Vagina (tissue), 2 donors: Measurements from ENCODE around the gene RAB28. TPM values are rescaled to one million over a fixed set of nuclear protein-coding genes. Genes with fewer than 3 reads are reported as not detected.

Experiments
- DNase-seq, 2 donors: peaks; one replicate each; pipeline ENCODE4 v3.0.0-alpha.2; 2017; ENCODE audit errors: extremely low spot score in 2 of 2
- H3K27ac ChIP-seq: fragments of 200-600 bp; sonication (generic); one replicate; pipeline ENCODE4 v1.5.1; 2019
- H3K27me3 ChIP-seq: fragments of 200-600 bp; sonication (generic); one replicate; pipeline ENCODE4 v1.5.1; 2019
- H3K36me3 ChIP-seq, 2 donors: fragments of 200-600 bp; sonication (generic); one replicate each; pipeline ENCODE4 v1.5.1; 2017 to 2019
- H3K4me1 ChIP-seq: fragments of 200-600 bp; sonication (generic); one replicate; pipeline ENCODE4 v1.5.1; 2019
- H3K4me3 ChIP-seq, 2 donors: fragments of 200-600 bp; sonication (generic); 1 replicate in 1 of 2; 2 replicates in 1 of 2; pipeline ENCODE4 v1.5.1; 2016 to 2019
- H3K9me3 ChIP-seq: fragments of 200-600 bp; sonication (generic); one replicate; pipeline ENCODE4 v1.5.1; 2019
- POLR2A ChIP-seq, 2 donors: fragments of 450-650 bp; IDR thresholded peaks; one replicate each; pipeline ENCODE4 v1.6.1; 2017; ENCODE audit warnings: antibody characterized with exemption in 2 of 2, mild to moderate bottlenecking in 2 of 2, moderate library complexity in 2 of 2
- POLR2AphosphoS5 ChIP-seq, 2 donors: sonication (generic); formaldehyde crosslinking; IDR thresholded peaks; one replicate each; pipeline ENCODE4 v1.9.0; 2017; ENCODE audit warnings: antibody characterized with exemption in 2 of 2, mild to moderate bottlenecking in 2 of 2, low read depth in 1 of 2; ENCODE audit not compliant: insufficient read depth in 1 of 2
- intact Hi-C: fragments of 100-400 bp; cut with DNase I; formaldehyde crosslinking; loops from one replicate; pipeline ENCODE4 v1.15.1; 2023
- total RNA-seq: library from RNA; depleted of rRNA; stranded (reverse); fragments of >200 nt; gene quantifications from one replicate; pipeline ENCODE4 v1.2.3, GENCODE V29; 2016
- TF ChIP-seq, protein P1 (sequence below), 3 experiments: fragments of 450-650 bp in 2 of 3; fragments of 200-600 bp in 1 of 3; sonication (generic) in 1 of 3; IDR thresholded peaks; one replicate each; pipeline ENCODE4 v1.5.1; 2017 to 2019; ENCODE audit warnings: antibody characterized with exemption in 3 of 3, mild to moderate bottlenecking in 2 of 3, moderate library complexity in 2 of 3

Gene RAB28
- total RNA-seq, 1 donor from 2014 or later = 182 TPM

DNA sequence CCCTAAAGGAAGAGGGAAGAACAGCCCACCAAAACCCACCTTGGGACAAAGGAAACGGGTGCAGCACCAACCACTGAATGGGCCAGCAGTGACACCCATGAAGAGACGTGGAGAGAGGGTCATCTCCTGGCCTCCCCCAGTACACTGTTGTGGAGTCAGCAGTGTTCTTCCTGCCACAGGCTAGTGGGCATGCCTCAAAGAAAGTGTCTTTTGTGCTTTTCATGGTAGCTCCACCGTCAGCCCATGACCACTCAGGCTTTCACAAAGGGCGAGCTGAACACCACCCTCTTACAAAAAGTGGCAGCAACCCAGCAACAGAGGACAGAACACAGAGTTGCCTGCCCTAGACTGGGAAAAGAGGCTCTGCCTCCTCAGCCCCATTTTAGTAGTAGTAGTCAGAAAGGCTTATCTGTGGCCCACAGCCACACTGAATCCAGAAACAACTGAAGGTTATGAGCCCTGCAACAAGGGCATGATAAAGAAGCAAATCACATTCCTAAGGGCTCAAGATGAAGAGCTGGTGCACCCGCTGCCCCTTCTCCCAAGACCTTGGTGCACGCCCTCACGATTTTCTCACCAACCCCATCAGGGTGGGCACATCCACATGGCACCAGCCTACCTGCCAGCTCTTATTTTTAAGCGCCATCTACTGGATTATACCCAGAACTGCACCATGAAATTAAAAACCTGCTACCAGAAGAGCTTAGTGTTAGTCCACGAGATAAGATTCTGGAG, 53.1 kb downstream of the RAB28 start:
- TF ChIP-seq, protein P1, sequence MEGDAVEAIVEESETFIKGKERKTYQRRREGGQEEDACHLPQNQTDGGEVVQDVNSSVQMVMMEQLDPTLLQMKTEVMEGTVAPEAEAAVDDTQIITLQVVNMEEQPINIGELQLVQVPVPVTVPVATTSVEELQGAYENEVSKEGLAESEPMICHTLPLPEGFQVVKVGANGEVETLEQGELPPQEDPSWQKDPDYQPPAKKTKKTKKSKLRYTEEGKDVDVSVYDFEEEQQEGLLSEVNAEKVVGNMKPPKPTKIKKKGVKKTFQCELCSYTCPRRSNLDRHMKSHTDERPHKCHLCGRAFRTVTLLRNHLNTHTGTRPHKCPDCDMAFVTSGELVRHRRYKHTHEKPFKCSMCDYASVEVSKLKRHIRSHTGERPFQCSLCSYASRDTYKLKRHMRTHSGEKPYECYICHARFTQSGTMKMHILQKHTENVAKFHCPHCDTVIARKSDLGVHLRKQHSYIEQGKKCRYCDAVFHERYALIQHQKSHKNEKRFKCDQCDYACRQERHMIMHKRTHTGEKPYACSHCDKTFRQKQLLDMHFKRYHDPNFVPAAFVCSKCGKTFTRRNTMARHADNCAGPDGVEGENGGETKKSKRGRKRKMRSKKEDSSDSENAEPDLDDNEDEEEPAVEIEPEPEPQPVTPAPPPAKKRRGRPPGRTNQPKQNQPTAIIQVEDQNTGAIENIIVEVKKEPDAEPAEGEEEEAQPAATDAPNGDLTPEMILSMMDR (IDR thresholded peaks at IDR 0.05) = no peak
- TF ChIP-seq POLR2A (IDR thresholded peaks at IDR 0.05) (no peak), POLR2AphosphoS5 (IDR thresholded peaks at IDR 0.05; ENCODE audit: insufficient read depth in 1 of 2, low read depth in 1 of 2) (no peak)
- Histone ChIP-seq H3K27me3 (no peaks in the 10 kb centered on the region), H3K4me3 (no peak overlapping the region), H3K36me3 (no peaks in the 10 kb centered on the region), H3K4me1 (peaks cover 7% of the 10 kb centered on the region), H3K9me3 (no peaks in the 10 kb centered on the region), H3K27ac (no peak overlapping the region)
- intact Hi-C loops = no loop called here
- DNase-seq = no peak

DNA sequence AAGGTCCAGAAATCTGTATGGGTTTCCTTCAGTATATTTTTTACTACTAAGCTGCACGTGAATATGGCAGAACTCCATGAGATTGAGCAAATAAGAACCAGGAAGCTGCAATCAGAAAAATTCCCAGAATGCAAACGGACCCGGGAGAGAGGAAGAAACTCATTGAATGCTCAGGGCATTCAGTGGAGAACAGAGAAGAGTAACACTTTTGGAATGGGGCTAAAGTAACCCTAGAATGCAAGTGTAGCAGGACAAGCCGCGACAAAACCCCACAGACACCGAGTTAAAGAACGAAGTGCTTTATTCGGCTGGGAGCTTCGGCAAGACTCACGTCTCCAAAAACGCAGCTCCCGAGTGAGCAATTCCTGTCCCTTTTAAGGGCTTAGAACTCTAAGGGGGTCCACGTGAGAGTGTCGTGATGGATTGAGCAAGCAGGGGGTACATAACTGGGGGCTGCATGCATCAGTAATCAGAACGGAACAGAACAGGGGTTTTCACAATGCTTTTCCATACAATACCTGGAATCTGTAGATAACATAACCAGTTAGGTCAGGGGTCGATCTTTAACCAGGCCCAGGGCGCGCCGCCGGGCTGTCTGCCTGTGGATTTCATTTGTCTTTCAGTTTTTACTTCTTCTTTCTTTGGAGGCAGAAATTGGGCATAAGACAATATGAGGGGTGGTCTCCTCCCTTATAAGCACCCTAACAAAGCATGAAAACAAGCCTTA, 56.4 kb downstream of the RAB28 start:
- intact Hi-C loops = no loop called here

DNA sequence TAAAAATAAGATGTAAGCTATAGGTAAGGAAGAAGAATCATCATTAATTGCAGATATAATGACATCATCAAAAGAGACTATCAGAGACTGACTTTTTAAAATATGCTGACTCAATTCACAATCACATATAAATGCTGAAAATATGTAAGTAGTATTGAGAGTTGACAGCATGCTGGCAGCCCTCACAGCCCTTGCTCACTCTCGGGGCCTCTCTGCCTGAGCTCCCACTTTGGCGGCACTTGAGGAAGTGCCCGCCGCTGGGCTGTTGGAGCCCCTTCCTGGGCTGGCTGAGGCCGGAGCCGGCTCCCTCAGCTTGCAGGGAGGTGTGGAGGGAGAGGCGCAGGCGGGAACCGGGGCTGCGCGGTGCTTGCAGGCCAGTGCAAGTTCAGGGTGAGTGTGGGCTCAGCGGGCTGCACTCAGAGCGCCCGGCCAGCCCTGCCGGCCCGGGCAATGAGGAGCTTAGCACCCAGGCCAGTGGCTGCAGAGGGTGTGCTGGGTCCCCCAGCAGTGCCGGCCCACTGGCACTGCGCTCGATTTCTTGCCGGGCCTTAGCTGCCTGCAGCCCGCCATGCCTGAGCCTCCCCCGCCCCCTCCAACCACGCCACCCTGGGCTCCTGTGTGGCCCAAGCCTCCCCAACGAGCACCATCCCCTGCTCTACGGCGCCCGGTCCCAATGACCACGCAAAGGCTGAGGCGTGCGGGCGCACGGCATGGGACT, 68.9 kb downstream of the RAB28 start:
- no peak for DNase-seq
- Histone ChIP-seq H3K4me1 (peaks cover 16% of the 10 kb centered on the region), H3K4me3 (no peak overlapping the region), H3K9me3 (no peaks in the 10 kb centered on the region), H3K27me3 (no peaks in the 10 kb centered on the region), H3K36me3 (no peaks in the 10 kb centered on the region), H3K27ac (no peak overlapping the region)
- TF ChIP-seq POLR2AphosphoS5 (IDR thresholded peaks at IDR 0.05; ENCODE audit: insufficient read depth in 1 of 2, low read depth in 1 of 2) = no peak
- TF ChIP-seq, protein P1 (IDR thresholded peaks at IDR 0.05) = no peak
- TF ChIP-seq POLR2A (IDR thresholded peaks at IDR 0.05) = no peak
- intact Hi-C loops = no loop called here

More for the DNA sequence above, 56.4 kb downstream of the RAB28 start:
- H3K27me3 ChIP-seq = no peaks in the 10 kb centered on the region
- DNase-seq = no peak
- TF ChIP-seq, protein P1 (IDR thresholded peaks at IDR 0.05) = no peak
- TF ChIP-seq POLR2A (IDR thresholded peaks at IDR 0.05) (no peak), POLR2AphosphoS5 (IDR thresholded peaks at IDR 0.05; ENCODE audit: insufficient read depth in 1 of 2, low read depth in 1 of 2) (no peak)
- H3K9me3 ChIP-seq = no peaks in the 10 kb centered on the region
- H3K36me3 ChIP-seq = peaks cover 0 to 8% of the 10 kb centered on the region in 2 donors
- H3K27ac ChIP-seq = no peak overlapping the region
- peaks cover 7% of the 10 kb centered on the region for H3K4me1 ChIP-seq
- H3K4me3 ChIP-seq = no peak overlapping the region

DNA sequence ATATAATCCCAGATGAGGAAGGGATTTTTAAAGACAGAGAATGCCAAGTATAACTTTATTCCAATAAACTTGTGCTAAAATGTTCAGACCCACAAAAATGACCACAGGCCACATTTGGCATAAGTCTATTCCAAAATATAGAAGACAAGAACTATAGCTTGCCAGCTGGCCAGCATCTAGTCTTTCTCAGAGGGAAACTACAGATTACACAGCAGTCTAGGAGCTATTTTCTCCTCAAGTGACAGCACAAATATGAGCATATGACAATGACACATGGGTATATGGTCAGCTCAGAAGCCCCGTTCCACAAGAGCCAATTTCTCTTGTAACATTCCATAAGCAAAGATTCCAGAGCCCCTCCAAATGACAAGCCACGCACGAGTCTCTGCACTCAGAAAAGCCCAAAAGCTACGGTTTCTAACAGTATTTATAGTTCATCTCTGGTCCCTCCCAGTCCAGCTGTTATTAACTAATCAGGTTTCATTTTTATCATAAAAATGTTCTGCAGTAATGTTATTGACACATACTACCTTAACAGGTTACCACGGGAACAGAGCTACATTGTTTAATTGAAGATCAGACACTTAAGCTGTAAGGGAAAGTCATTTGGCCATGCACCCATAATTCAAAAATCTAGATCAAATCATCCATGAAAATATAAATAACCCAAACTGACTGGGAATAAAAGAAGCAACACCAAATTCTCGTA, 70.3 kb downstream of the RAB28 start:
- intact Hi-C loops = no loop called here
- no peaks in the 10 kb centered on the region for H3K27me3 ChIP-seq
- DNase-seq = no peak
- peaks cover 16% of the 10 kb centered on the region for H3K4me1 ChIP-seq
- H3K36me3 ChIP-seq = no peaks in the 10 kb centered on the region
- no peak overlapping the region for H3K27ac ChIP-seq
- TF ChIP-seq POLR2A (IDR thresholded peaks at IDR 0.05) (no peak), POLR2AphosphoS5 (IDR thresholded peaks at IDR 0.05; ENCODE audit: insufficient read depth in 1 of 2, low read depth in 1 of 2) (no peak)
- TF ChIP-seq, protein P1 (IDR thresholded peaks at IDR 0.05) = no peak
- no peaks in the 10 kb centered on the region for H3K9me3 ChIP-seq
- no peak overlapping the region for H3K4me3 ChIP-seq
